HG02623 (cell line): ENCODE results near the gene PIK3C2A.

Experiments used
- ATAC-seq: cut with Tn5 transposase; IDR thresholded peaks from one replicate; pipeline ENCODE4 v1.9.1; 2021; ENCODE audit warnings: moderate library complexity; ENCODE audit not compliant: unreplicated experiment

Gene PIK3C2A

GRCh38 chr11:17163736-17164135 lies 44.0 kb downstream of the PIK3C2A start:
- no peak for ATAC-seq

GRCh38 chr11:17163291-17163690 lies 44.5 kb downstream of the PIK3C2A start:
- ATAC-seq: no peak

- ATAC-seq: no peak
Measured at GRCh38 chr11:17162376-17162775, 45.4 kb downstream of the PIK3C2A start.

GRCh38 chr11:17161515-17161914 lies 46.3 kb downstream of the PIK3C2A start:
- ATAC-seq: no peak

- no peak for ATAC-seq
Measured at GRCh38 chr11:17159441-17159840, 48.3 kb downstream of the PIK3C2A start.
